ENCODE results near the gene TUBD1.

DNA sequence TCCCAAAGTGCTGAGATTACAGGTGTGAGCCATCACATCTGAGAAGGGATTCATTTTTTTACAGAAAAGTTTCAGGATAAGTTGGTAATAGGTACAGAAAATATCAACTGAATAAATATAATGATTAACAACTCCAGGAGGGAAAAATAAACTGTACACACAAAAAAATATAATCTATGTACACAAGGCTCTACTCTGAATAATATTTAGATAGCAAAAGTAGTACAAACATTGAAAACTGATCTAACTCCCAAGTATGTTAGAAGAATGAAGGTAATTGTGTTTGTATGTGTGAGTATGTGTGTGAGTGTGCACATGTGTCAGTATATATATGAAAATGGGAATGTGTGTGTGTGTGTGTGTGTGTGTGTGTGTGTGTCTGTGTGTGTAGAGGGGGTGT lies 20.4 kb downstream of the TUBD1 start:
- TF ChIP-seq, protein P1, sequence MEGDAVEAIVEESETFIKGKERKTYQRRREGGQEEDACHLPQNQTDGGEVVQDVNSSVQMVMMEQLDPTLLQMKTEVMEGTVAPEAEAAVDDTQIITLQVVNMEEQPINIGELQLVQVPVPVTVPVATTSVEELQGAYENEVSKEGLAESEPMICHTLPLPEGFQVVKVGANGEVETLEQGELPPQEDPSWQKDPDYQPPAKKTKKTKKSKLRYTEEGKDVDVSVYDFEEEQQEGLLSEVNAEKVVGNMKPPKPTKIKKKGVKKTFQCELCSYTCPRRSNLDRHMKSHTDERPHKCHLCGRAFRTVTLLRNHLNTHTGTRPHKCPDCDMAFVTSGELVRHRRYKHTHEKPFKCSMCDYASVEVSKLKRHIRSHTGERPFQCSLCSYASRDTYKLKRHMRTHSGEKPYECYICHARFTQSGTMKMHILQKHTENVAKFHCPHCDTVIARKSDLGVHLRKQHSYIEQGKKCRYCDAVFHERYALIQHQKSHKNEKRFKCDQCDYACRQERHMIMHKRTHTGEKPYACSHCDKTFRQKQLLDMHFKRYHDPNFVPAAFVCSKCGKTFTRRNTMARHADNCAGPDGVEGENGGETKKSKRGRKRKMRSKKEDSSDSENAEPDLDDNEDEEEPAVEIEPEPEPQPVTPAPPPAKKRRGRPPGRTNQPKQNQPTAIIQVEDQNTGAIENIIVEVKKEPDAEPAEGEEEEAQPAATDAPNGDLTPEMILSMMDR (IDR thresholded peaks at IDR 0.05): no peak
- no peak for TF ChIP-seq POLR2A (IDR thresholded peaks at IDR 0.05)

Measured in gastroesophageal sphincter (tissue), 3 donors.